H9 (cell line): ENCODE results near the gene VASH2. TPM values are rescaled to one million over a fixed set of nuclear protein-coding genes. Genes with fewer than 3 reads are reported as not detected.
A peak's percentile ranks its signal among the peaks of the same experiment; 100 is the strongest.

Experiments used
- DNase-seq: peaks from one replicate; pipeline ENCODE4 v3.0.0-alpha.2; 2017
- H2AFZ ChIP-seq: one replicate; pipeline ENCODE4 v1.6.1; 2013; ENCODE audit warnings: mild to moderate bottlenecking, low read length, control low read depth, moderate library complexity
- H2AK5ac ChIP-seq: 2 replicates; pipeline ENCODE4 v1.6.1; 2013; ENCODE audit warnings: low read length, control low read depth, mixed read lengths; ENCODE audit not compliant: insufficient read length
- H2BK120ac ChIP-seq: one replicate; pipeline ENCODE4 v1.6.1; 2013; ENCODE audit warnings: low read depth, mild to moderate bottlenecking, low read length, control low read depth, inconsistent platforms; ENCODE audit not compliant: poor library complexity, severe bottlenecking
- H2BK12ac ChIP-seq: 2 replicates; pipeline ENCODE4 v1.6.1; 2013; ENCODE audit warnings: low read length, control low read depth, mixed read lengths, low read depth; ENCODE audit not compliant: insufficient read length
- H2BK15ac ChIP-seq: 2 replicates; pipeline ENCODE4 v1.6.1; 2013; ENCODE audit warnings: low read depth, low read length, control low read depth
- H2BK20ac ChIP-seq: one replicate; pipeline ENCODE4 v1.6.1; 2013; ENCODE audit warnings: low read depth, mild to moderate bottlenecking, low read length, control low read depth, inconsistent platforms; ENCODE audit not compliant: poor library complexity, severe bottlenecking
- H2BK5ac ChIP-seq: 2 replicates; pipeline ENCODE4 v1.6.1; 2013; ENCODE audit warnings: low read length, control low read depth, mixed read lengths; ENCODE audit not compliant: insufficient read length
- H3K14ac ChIP-seq: 2 replicates; pipeline ENCODE4 v1.6.1; 2013; ENCODE audit warnings: low read length, control low read depth; ENCODE audit not compliant: insufficient read depth
- H3K18ac ChIP-seq: 2 replicates; pipeline ENCODE4 v1.6.1; 2013; ENCODE audit warnings: low read depth, mild to moderate bottlenecking, mixed read lengths, low read length, control low read depth; ENCODE audit not compliant: insufficient read length
- H3K23ac ChIP-seq: 2 replicates; pipeline ENCODE4 v1.6.1; 2013; ENCODE audit warnings: low read length, control low read depth, mixed read lengths, low read depth; ENCODE audit not compliant: insufficient read length
- H3K23me2 ChIP-seq: 2 replicates; pipeline ENCODE4 v1.6.1; 2013; ENCODE audit warnings: low read depth, mild to moderate bottlenecking, mixed read lengths, low read length, control low read depth; ENCODE audit not compliant: insufficient read length, poor library complexity, severe bottlenecking
- H3K27ac ChIP-seq: 2 replicates; pipeline ENCODE4 v1.5.1; 2013; ENCODE audit warnings: low read length, control low read depth, mixed read lengths, low read depth; ENCODE audit not compliant: insufficient read length
- H3K27me3 ChIP-seq: 2 replicates; pipeline ENCODE4 v1.6.1; 2013; ENCODE audit warnings: low read length, control low read depth, inconsistent platforms; ENCODE audit not compliant: insufficient read depth
- H3K4ac ChIP-seq: 2 replicates; pipeline ENCODE4 v1.6.1; 2013; ENCODE audit warnings: low read depth, mild to moderate bottlenecking, control low read depth, inconsistent platforms, low read length, moderate library complexity
- H3K4me1 ChIP-seq: 2 replicates; pipeline ENCODE4 v1.6.1; 2013; ENCODE audit warnings: low read length, control low read depth, inconsistent platforms; ENCODE audit not compliant: insufficient read depth
- H3K4me2 ChIP-seq: 2 replicates; pipeline ENCODE4 v1.6.1; 2013; ENCODE audit warnings: low read length, control low read depth, mixed read lengths; ENCODE audit not compliant: insufficient read length, insufficient read depth
- H3K56ac ChIP-seq: 2 replicates; pipeline ENCODE4 v1.6.1; 2013; ENCODE audit warnings: low read depth, mild to moderate bottlenecking, mixed read lengths, low read length, control low read depth; ENCODE audit not compliant: insufficient read length
- H3K79me1 ChIP-seq: 2 replicates; pipeline ENCODE4 v1.6.1; 2013; ENCODE audit warnings: low read depth, mild to moderate bottlenecking, moderate library complexity, low read length, control low read depth, inconsistent platforms; ENCODE audit not compliant: insufficient read depth, poor library complexity, severe bottlenecking
- H3K79me2 ChIP-seq: 2 replicates; pipeline ENCODE4 v1.6.1; 2013; ENCODE audit warnings: low read length, control low read depth, inconsistent platforms; ENCODE audit not compliant: insufficient read depth
- H3K9ac ChIP-seq: 2 replicates; pipeline ENCODE4 v1.6.1; 2013; ENCODE audit warnings: low read length, control low read depth, mixed read lengths; ENCODE audit not compliant: insufficient read length; ENCODE audit errors: extremely low read depth
- H3K9me3 ChIP-seq: one replicate; pipeline ENCODE4 v1.6.1; 2013; ENCODE audit warnings: low read depth, low read length, inconsistent platforms; ENCODE audit not compliant: control insufficient read depth
- H3T11ph ChIP-seq: one replicate; pipeline ENCODE4 v1.6.1; 2013; ENCODE audit warnings: mild to moderate bottlenecking, low read length, control low read depth, inconsistent platforms
- H4K20me1 ChIP-seq: one replicate; pipeline ENCODE4 v1.6.1; 2013; ENCODE audit not compliant: control insufficient read depth, insufficient read length, insufficient read depth
- H4K5ac ChIP-seq: 2 replicates; pipeline ENCODE4 v1.6.1; 2013; ENCODE audit warnings: low read depth, mild to moderate bottlenecking, mixed read lengths, low read length, control low read depth; ENCODE audit not compliant: insufficient read length
- H4K8ac ChIP-seq: replicated peaks from 2 replicates; pipeline ENCODE4 v1.6.1; 2013; ENCODE audit warnings: low read length, control low read depth, mixed read lengths, low read depth; ENCODE audit not compliant: insufficient read length
- H4K91ac ChIP-seq: 2 replicates; pipeline ENCODE4 v1.6.1; 2013; ENCODE audit warnings: low read depth, mild to moderate bottlenecking, moderate library complexity, mixed read lengths, low read length, control low read depth; ENCODE audit not compliant: insufficient read length
- H3K27ac Mint-ChIP-seq, 3 experiments: 2 replicates in 2 of 3; 3 replicates in 1 of 3; pipeline ENCODE4 v1.8.0; 2020 to 2021; ENCODE audit warnings: mixed read lengths in 3 of 3, mild to moderate bottlenecking in 1 of 3, moderate library complexity in 1 of 3
- H3K27me3 Mint-ChIP-seq: 2 replicates; pipeline ENCODE4 v1.8.0; 2021; ENCODE audit warnings: low read depth, mild to moderate bottlenecking, moderate library complexity, mixed read lengths
- H3K36me3 Mint-ChIP-seq, 3 experiments: 2 replicates in 2 of 3; 3 replicates in 1 of 3; pipeline ENCODE4 v1.8.0; 2020 to 2021; ENCODE audit warnings: low read depth in 3 of 3, mixed read lengths in 3 of 3; ENCODE audit not compliant: insufficient read depth in 1 of 3
- H3K4me1 Mint-ChIP-seq, 2 experiments: 2 replicates each; pipeline ENCODE4 v1.8.0; 2020; ENCODE audit warnings: mixed read lengths in 2 of 2
- H3K4me3 Mint-ChIP-seq, 2 experiments: 2 replicates in 1 of 2; 3 replicates in 1 of 2; pipeline ENCODE4 v1.8.0; 2020 to 2021; ENCODE audit warnings: mild to moderate bottlenecking in 2 of 2, mixed read lengths in 2 of 2, moderate library complexity in 1 of 2
- H3K9me3 Mint-ChIP-seq, 2 experiments: 2 replicates in 1 of 2; 3 replicates in 1 of 2; pipeline ENCODE4 v1.8.0; 2020; ENCODE audit warnings: mild to moderate bottlenecking in 2 of 2, mixed read lengths in 2 of 2, moderate library complexity in 1 of 2
- CTCF ChIP-seq: fragments of 200-600 bp; sonication (generic); conservative IDR thresholded peaks from 3 replicates; pipeline ENCODE4 v1.8.0; 2021; ENCODE audit warnings: antibody characterized with exemption, mild to moderate bottlenecking
- WGBS: extraction: QIAGEN DNeasy Blood & Tissue Kit; methylation state at CpG from one replicate; pipeline ENCODE4 v1.1.7; 2013; ENCODE audit warnings: missing lambda C conversion rate, low lambda C conversion rate, mixed read lengths; ENCODE audit not compliant: insufficient read length; ENCODE audit errors: extremely low coverage; 5-methylcytosine and 5-hydroxymethylcytosine counted together
- total RNA-seq: library from RNA; stranded (reverse); gene quantifications from 2 replicates; pipeline ENCODE4 v1.2.1, GENCODE V29; 2021

The VASH2 gene
- total RNA-seq, 1 experiment from 2014 or later = 76.1 TPM

- no peaks in the 10 kb centered on the region for H3K23me2 ChIP-seq
- no peak overlapping the region for H4K91ac ChIP-seq
- Mint-ChIP-seq H3K4me3 (no peak overlapping the region; a peak in 1 of 5 replicates), H3K36me3 (peaks cover 80 to 100% (median 82%) of the 10 kb centered on the region in 3 experiments), H3K27ac (peak overlapping the region in 2 of 3 experiments; percentile 59 to 85; a peak in 2 of 7 replicates), H3K9me3 (no peaks in the 10 kb centered on the region), H3K27me3 (no peaks in the 10 kb centered on the region; the same call in 1 of the 2 replicates), H3K4me1 (peaks cover 26 to 37% of the 10 kb centered on the region in 2 experiments)
- H2BK15ac ChIP-seq = no peak overlapping the region
- H2AFZ ChIP-seq = no peak overlapping the region
- no peaks in the 10 kb centered on the region for H3K79me1 ChIP-seq
- H3K4me1 ChIP-seq = no peaks in the 10 kb centered on the region
- H3K4ac ChIP-seq = no peak overlapping the region
- no peak for TF ChIP-seq CTCF
- no peak overlapping the region for H2BK120ac ChIP-seq
- H3K9me3 ChIP-seq = no peaks in the 10 kb centered on the region
- no peak overlapping the region for H4K8ac ChIP-seq
- H3K18ac ChIP-seq = no peak overlapping the region
- no peak overlapping the region for H3K9ac ChIP-seq
- H3K27ac ChIP-seq = no peak overlapping the region
- no peak overlapping the region for H3K56ac ChIP-seq
- no peak overlapping the region for H3K23ac ChIP-seq
- no peak overlapping the region for H2BK5ac ChIP-seq
- no peaks in the 10 kb centered on the region for H4K20me1 ChIP-seq
- WGBS = no CpG with 5 or more reads among the region's 6 CpGs
- H3K4me2 ChIP-seq = no peak overlapping the region
- no peaks in the 10 kb centered on the region for H3K27me3 ChIP-seq
- no peak overlapping the region for H3T11ph ChIP-seq
- no peak overlapping the region for H4K5ac ChIP-seq
- no peak overlapping the region for H2AK5ac ChIP-seq
- no peak overlapping the region for H2BK20ac ChIP-seq
- H3K14ac ChIP-seq = no peak overlapping the region
- H3K79me2 ChIP-seq = no peaks in the 10 kb centered on the region
- no peak overlapping the region for H2BK12ac ChIP-seq
- DNase-seq = peak; percentile 18
Measured at GRCh38 chr1:212974711-212975110, 24.4 kb downstream of the VASH2 start.
